K562 (cell line): Measurements from ENCODE around the gene ACER3.

Experiments
- NFIC ChIP-seq: fragments of 450-650 bp; IDR thresholded peaks from 2 replicates; pipeline ENCODE4 v1.6.1; 2017; ENCODE audit warnings: mild to moderate bottlenecking, inconsistent platforms
- RFX5 ChIP-seq: IDR thresholded peaks from 2 replicates; pipeline ENCODE4 v1.6.1; 2011; ENCODE audit warnings: low read depth, mild to moderate bottlenecking, improper control_type of control experiment, low read length
- SMARCB1 ChIP-seq: IDR thresholded peaks from 2 replicates; pipeline ENCODE4 v1.6.1; 2011; ENCODE audit warnings: improper control_type of control experiment, low read depth; ENCODE audit not compliant: insufficient read length
- XRCC4 ChIP-seq: IDR thresholded peaks from one replicate; pipeline ENCODE4 v1.6.1; 2011; ENCODE audit not compliant: insufficient read depth, insufficient read length; ENCODE audit errors: extremely low read depth
- ZNF23 ChIP-seq: fragments of 250-450 bp; sonication (Bioruptor Pico); IDR thresholded peaks from 2 replicates; pipeline ENCODE4 v1.4.0; 2020; ENCODE audit warnings: mild to moderate bottlenecking
- TF ChIP-seq, protein P1 (sequence below): fragments of 250-450 bp; sonication (Bioruptor Pico); IDR thresholded peaks from 2 replicates; pipeline ENCODE4 v1.4.0; 2020; ENCODE audit warnings: mild to moderate bottlenecking, moderate library complexity
- TF ChIP-seq, protein P2 (sequence below): fragments of 250-450 bp; sonication (Bioruptor Pico); IDR thresholded peaks from 2 replicates; pipeline ENCODE4 v1.4.0; 2020; ENCODE audit warnings: mild to moderate bottlenecking, moderate library complexity
- TF ChIP-seq, protein P3 (sequence below), 3 experiments: IDR thresholded peaks in 2 of 3; conservative IDR thresholded peaks in 1 of 3; 2 replicates each; pipeline ENCODE4 v1.5.1; 2011 to 2012; ENCODE audit warnings: low read length in 3 of 3, mild to moderate bottlenecking in 3 of 3, control low read depth in 2 of 3, improper control_type of control experiment in 1 of 3, inconsistent platforms in 1 of 3, low read depth in 1 of 3, mixed read lengths in 1 of 3, moderate library complexity in 1 of 3; ENCODE audit not compliant: insufficient read depth in 2 of 3
- TF ChIP-seq, protein P4 (sequence below): fragments of 450-650 bp; IDR thresholded peaks from 2 replicates; pipeline ENCODE4 v1.6.1; 2017; ENCODE audit warnings: mild to moderate bottlenecking, moderate library complexity
- TF ChIP-seq, protein P5 (sequence below): sonication (generic); formaldehyde crosslinking; IDR thresholded peaks from 2 replicates; pipeline ENCODE4 v1.8.0; 2022; ENCODE audit warnings: missing genetic modification reagents, mild to moderate bottlenecking, borderline replicate concordance

DNA sequence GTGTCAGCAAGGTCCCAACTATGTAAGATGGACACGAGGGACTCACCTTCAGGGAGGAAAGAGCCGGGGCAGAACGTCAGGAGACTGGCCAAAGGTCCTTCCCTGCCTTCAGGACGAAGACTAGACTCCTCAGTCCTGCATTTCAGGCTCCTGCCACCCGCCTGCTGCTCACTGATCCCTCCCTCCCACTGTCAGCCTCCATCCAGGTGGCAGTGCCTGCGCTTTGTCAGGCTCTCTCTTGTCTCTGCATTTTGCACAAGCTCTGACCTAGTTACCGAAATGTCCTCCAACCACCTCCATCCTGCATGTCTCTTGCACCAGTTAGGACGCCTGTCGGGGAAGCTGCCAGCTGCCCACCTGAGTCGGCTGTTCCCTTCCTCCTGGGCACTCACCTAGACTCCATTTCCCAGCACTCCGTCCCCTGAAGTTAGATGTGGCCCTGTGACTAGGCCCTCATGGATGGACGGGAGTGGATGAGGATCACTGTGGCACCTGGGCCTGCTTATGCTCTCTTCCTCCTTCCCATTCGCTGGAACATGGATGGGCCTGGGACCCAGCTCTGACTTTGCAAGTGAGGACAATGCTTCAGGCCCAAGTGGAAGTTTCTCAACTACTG, 181.5 kb downstream of the ACER3 start:
- TF ChIP-seq, protein P1, sequence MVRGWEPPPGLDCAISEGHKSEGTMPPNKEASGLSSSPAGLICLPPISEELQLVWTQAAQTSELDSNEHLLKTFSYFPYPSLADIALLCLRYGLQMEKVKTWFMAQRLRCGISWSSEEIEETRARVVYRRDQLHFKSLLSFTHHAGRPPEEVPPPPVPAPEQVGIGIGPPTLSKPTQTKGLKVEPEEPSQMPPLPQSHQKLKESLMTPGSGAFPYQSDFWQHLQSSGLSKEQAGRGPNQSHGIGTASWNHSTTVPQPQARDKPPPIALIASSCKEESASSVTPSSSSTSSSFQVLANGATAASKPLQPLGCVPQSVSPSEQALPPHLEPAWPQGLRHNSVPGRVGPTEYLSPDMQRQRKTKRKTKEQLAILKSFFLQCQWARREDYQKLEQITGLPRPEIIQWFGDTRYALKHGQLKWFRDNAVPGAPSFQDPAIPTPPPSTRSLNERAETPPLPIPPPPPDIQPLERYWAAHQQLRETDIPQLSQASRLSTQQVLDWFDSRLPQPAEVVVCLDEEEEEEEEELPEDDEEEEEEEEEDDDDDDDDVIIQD, result no peak
- TF ChIP-seq SMARCB1 (no peak), RFX5 (no peak), NFIC (no peak), XRCC4 (no peak), ZNF23 (CRISPR knock-in tag) (no peak)
- TF ChIP-seq, protein P2, sequence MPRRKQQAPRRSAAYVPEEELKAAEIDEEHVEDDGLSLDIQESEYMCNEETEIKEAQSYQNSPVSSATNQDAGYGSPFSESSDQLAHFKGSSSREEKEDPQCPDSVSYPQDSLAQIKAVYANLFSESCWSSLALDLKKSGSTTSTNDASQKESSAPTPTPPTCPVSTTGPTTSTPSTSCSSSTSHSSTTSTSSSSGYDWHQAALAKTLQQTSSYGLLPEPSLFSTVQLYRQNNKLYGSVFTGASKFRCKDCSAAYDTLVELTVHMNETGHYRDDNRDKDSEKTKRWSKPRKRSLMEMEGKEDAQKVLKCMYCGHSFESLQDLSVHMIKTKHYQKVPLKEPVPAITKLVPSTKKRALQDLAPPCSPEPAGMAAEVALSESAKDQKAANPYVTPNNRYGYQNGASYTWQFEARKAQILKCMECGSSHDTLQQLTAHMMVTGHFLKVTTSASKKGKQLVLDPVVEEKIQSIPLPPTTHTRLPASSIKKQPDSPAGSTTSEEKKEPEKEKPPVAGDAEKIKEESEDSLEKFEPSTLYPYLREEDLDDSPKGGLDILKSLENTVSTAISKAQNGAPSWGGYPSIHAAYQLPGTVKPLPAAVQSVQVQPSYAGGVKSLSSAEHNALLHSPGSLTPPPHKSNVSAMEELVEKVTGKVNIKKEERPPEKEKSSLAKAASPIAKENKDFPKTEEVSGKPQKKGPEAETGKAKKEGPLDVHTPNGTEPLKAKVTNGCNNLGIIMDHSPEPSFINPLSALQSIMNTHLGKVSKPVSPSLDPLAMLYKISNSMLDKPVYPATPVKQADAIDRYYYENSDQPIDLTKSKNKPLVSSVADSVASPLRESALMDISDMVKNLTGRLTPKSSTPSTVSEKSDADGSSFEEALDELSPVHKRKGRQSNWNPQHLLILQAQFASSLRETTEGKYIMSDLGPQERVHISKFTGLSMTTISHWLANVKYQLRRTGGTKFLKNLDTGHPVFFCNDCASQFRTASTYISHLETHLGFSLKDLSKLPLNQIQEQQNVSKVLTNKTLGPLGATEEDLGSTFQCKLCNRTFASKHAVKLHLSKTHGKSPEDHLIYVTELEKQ (CRISPR knock-in tag), result no peak
- TF ChIP-seq, protein P3, sequence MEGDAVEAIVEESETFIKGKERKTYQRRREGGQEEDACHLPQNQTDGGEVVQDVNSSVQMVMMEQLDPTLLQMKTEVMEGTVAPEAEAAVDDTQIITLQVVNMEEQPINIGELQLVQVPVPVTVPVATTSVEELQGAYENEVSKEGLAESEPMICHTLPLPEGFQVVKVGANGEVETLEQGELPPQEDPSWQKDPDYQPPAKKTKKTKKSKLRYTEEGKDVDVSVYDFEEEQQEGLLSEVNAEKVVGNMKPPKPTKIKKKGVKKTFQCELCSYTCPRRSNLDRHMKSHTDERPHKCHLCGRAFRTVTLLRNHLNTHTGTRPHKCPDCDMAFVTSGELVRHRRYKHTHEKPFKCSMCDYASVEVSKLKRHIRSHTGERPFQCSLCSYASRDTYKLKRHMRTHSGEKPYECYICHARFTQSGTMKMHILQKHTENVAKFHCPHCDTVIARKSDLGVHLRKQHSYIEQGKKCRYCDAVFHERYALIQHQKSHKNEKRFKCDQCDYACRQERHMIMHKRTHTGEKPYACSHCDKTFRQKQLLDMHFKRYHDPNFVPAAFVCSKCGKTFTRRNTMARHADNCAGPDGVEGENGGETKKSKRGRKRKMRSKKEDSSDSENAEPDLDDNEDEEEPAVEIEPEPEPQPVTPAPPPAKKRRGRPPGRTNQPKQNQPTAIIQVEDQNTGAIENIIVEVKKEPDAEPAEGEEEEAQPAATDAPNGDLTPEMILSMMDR (IDR thresholded peaks at IDR 0.05 in 2 of 3, conservative IDR thresholded peaks at IDR 0.05 in 1 of 3; ENCODE audit: insufficient read depth in 2 of 3, low read depth in 1 of 3, low read length in 3 of 3), result no peak
- TF ChIP-seq, protein P4, sequence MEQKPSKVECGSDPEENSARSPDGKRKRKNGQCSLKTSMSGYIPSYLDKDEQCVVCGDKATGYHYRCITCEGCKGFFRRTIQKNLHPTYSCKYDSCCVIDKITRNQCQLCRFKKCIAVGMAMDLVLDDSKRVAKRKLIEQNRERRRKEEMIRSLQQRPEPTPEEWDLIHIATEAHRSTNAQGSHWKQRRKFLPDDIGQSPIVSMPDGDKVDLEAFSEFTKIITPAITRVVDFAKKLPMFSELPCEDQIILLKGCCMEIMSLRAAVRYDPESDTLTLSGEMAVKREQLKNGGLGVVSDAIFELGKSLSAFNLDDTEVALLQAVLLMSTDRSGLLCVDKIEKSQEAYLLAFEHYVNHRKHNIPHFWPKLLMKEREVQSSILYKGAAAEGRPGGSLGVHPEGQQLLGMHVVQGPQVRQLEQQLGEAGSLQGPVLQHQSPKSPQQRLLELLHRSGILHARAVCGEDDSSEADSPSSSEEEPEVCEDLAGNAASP, result no peak
- TF ChIP-seq, protein P5, sequence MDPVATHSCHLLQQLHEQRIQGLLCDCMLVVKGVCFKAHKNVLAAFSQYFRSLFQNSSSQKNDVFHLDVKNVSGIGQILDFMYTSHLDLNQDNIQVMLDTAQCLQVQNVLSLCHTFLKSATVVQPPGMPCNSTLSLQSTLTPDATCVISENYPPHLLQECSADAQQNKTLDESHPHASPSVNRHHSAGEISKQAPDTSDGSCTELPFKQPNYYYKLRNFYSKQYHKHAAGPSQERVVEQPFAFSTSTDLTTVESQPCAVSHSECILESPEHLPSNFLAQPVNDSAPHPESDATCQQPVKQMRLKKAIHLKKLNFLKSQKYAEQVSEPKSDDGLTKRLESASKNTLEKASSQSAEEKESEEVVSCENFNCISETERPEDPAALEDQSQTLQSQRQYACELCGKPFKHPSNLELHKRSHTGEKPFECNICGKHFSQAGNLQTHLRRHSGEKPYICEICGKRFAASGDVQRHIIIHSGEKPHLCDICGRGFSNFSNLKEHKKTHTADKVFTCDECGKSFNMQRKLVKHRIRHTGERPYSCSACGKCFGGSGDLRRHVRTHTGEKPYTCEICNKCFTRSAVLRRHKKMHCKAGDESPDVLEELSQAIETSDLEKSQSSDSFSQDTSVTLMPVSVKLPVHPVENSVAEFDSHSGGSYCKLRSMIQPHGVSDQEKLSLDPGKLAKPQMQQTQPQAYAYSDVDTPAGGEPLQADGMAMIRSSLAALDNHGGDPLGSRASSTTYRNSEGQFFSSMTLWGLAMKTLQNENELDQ (CRISPR knock-in tag), result no peak
